ENCODE results near the gene TSHZ2. TPM values are rescaled to one million over a fixed set of nuclear protein-coding genes. Genes with fewer than 3 reads are reported as not detected.

Gene TSHZ2
- total and polyA plus RNA-seq, 4 donors: 0.93 to 8.8 (median 3.8) TPM

DNA sequence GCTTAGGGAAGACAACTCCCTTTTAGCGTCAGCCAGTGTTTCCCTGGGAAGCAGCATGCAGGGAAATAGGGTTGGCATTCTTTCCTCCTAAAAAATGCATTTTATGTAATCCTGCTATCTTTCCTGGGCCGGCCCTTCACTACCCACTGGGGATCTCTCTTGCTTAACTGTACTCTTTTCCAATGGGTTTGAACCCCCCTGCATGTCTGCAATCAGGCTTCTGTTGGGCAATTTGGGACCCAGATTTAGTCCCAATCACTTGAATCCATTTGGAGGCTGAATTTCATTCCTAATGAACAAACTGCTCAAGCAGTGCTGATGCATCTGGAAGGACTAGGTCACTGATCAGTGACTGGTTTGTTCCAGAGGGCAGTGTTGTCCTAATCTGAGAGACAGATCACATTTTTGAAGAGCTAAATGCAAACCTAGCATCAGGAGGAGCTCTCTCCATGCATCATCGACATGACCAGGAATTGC, 152.0 kb downstream of the TSHZ2 start:
- H3K4me1 ChIP-seq (ENCODE audit: control insufficient read depth in 5 of 5, insufficient read depth in 5 of 5, low read length in 5 of 5): peaks cover 0 to 2% (median 0%) of the 10 kb centered on the region in 5 donors
- no peak for TF ChIP-seq CTCF (IDR thresholded peaks at IDR 0.05; ENCODE audit: control extremely low read depth, extremely low read depth)
- H3K9ac ChIP-seq (ENCODE audit: insufficient read depth in 1 of 2, low read length in 2 of 2): no peak overlapping the region
- no peak overlapping the region for H3K27ac ChIP-seq (ENCODE audit: low read depth in 1 of 2, low read length in 1 of 2)
- no peaks in the 10 kb centered on the region for H3K36me3 ChIP-seq (ENCODE audit: control insufficient read depth in 4 of 4, insufficient read depth in 4 of 4, low read length in 4 of 4)
- DNase-seq: peak in 2 of 3 donors; percentile 18 to 29
- H3K27me3 ChIP-seq (ENCODE audit: control insufficient read depth in 3 of 3, insufficient read depth in 3 of 3, low read length in 2 of 3): no peaks in the 10 kb centered on the region
- no peaks in the 10 kb centered on the region for H3K9me3 ChIP-seq (ENCODE audit: control insufficient read depth in 4 of 4, insufficient read depth in 3 of 4, low read length in 3 of 4)
- ATAC-seq (ENCODE audit: insufficient read depth, low FRiP score): no peak
- WGBS, 2 donors: 85 to 88% methylated on average over 3 of the region's 3 CpGs
- H3K4me3 ChIP-seq: no peak overlapping the region

DNA sequence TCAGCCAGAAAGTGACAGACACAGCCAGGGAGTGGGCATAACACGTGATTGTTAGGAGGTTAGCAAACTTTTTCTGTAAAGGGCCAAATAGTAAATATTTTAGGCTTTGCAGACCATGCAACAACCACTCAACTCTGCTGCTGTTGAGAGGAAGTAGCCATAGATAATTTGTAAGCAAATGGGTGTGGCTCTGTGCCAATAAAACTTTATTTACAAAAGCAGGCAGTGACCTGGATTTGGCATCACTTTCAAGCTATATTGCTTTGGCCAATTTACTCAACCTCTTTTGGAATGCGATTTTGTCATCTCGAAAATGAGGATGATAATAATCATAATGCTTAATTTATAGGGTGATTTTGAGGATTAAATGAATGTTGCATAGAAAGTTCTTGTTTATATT, 152.6 kb downstream of the TSHZ2 start:
- WGBS, 2 donors: 84 to 90% methylated on average over 3 of the region's 3 CpGs
- no peak for TF ChIP-seq CTCF (IDR thresholded peaks at IDR 0.05; ENCODE audit: control extremely low read depth, extremely low read depth)
- Histone ChIP-seq H3K9ac (ENCODE audit: insufficient read depth in 1 of 2, low read length in 2 of 2) (no peak overlapping the region), H3K4me3 (no peak overlapping the region), H3K9me3 (ENCODE audit: control insufficient read depth in 4 of 4, insufficient read depth in 3 of 4, low read length in 3 of 4) (no peaks in the 10 kb centered on the region), H3K27me3 (ENCODE audit: control insufficient read depth in 3 of 3, insufficient read depth in 3 of 3, low read length in 2 of 3) (no peaks in the 10 kb centered on the region), H3K36me3 (ENCODE audit: control insufficient read depth in 4 of 4, insufficient read depth in 4 of 4, low read length in 4 of 4) (no peaks in the 10 kb centered on the region), H3K27ac (ENCODE audit: low read depth in 1 of 2, low read length in 1 of 2) (no peak overlapping the region), H3K4me1 (ENCODE audit: control insufficient read depth in 5 of 5, insufficient read depth in 5 of 5, low read length in 5 of 5) (peaks cover 0 to 2% (median 0%) of the 10 kb centered on the region in 5 donors)
- ATAC-seq (ENCODE audit: insufficient read depth, low FRiP score): no peak
- peak in 2 of 3 donors; percentile 29 to 34 for DNase-seq

DNA sequence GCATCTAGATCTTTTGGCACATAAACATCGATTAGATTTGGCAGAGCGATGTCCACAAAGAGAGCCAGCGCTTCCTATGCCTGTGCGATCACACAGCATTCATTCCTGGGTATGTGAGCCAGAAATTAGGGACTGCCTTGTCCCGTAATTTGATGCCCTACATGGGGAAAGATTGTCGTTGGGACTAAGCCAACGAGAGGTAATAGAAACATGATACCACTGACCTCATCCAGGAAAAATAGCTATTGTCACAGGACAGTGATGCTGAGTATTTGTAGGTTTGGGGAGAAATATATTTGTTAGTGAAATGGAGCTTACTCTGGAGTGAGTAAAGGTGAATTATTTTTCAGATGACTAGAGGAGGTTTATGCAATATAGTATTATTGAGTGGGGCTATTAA, 154.0 kb downstream of the TSHZ2 start:
- Histone ChIP-seq H3K9ac (ENCODE audit: insufficient read depth in 1 of 2, low read length in 2 of 2) (no peak overlapping the region), H3K36me3 (ENCODE audit: control insufficient read depth in 4 of 4, insufficient read depth in 4 of 4, low read length in 4 of 4) (no peaks in the 10 kb centered on the region), H3K4me1 (ENCODE audit: control insufficient read depth in 5 of 5, insufficient read depth in 5 of 5, low read length in 5 of 5) (peaks cover 0 to 2% (median 0%) of the 10 kb centered on the region in 5 donors), H3K9me3 (ENCODE audit: control insufficient read depth in 4 of 4, insufficient read depth in 3 of 4, low read length in 3 of 4) (no peaks in the 10 kb centered on the region), H3K27ac (ENCODE audit: low read depth in 1 of 2, low read length in 1 of 2) (no peak overlapping the region), H3K27me3 (ENCODE audit: control insufficient read depth in 3 of 3, insufficient read depth in 3 of 3, low read length in 2 of 3) (no peaks in the 10 kb centered on the region), H3K4me3 (no peak overlapping the region)
- peak in 2 of 3 donors; percentile 16 to 27 for DNase-seq
- WGBS, 2 donors: 74 to 76% methylated on average over 7 of the region's 7 CpGs
- ATAC-seq (ENCODE audit: insufficient read depth, low FRiP score): no peak
- no peak for TF ChIP-seq CTCF (IDR thresholded peaks at IDR 0.05; ENCODE audit: control extremely low read depth, extremely low read depth)

DNA sequence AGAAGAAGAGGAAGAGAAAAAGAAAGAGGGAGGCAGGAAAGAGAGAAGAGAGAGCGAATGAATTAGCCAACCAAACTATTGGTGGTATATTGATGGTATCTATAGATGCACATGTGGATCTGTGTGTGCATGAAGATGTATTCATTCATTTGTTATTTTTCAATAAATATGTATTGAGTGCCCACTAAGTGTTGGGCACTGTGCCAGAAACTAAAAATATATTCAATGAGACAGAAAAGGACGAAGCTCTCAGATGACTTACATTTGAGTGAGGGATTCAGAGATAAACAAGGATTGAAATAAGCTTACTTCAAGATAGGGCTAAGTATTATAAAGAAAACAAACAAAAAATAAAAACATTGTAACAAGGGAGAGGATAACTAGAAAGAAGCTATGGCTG, 154.9 kb downstream of the TSHZ2 start:
- no peak for DNase-seq
- WGBS, 2 donors: 72 to 76% methylated on average over 2 of the region's 2 CpGs
- Histone ChIP-seq H3K36me3 (ENCODE audit: control insufficient read depth in 4 of 4, insufficient read depth in 4 of 4, low read length in 4 of 4) (no peaks in the 10 kb centered on the region), H3K4me1 (ENCODE audit: control insufficient read depth in 5 of 5, insufficient read depth in 5 of 5, low read length in 5 of 5) (peaks cover 0 to 2% (median 0%) of the 10 kb centered on the region in 5 donors), H3K9ac (ENCODE audit: insufficient read depth in 1 of 2, low read length in 2 of 2) (no peak overlapping the region), H3K9me3 (ENCODE audit: control insufficient read depth in 4 of 4, insufficient read depth in 3 of 4, low read length in 3 of 4) (no peaks in the 10 kb centered on the region), H3K27ac (ENCODE audit: low read depth in 1 of 2, low read length in 1 of 2) (no peak overlapping the region), H3K27me3 (ENCODE audit: control insufficient read depth in 3 of 3, insufficient read depth in 3 of 3, low read length in 2 of 3) (no peaks in the 10 kb centered on the region), H3K4me3 (no peak overlapping the region)
- TF ChIP-seq CTCF (IDR thresholded peaks at IDR 0.05; ENCODE audit: control extremely low read depth, extremely low read depth): no peak
- no peak for ATAC-seq (ENCODE audit: insufficient read depth, low FRiP score)
